ENCODE data around the gene TLE4.

Gene TLE4

DNA sequence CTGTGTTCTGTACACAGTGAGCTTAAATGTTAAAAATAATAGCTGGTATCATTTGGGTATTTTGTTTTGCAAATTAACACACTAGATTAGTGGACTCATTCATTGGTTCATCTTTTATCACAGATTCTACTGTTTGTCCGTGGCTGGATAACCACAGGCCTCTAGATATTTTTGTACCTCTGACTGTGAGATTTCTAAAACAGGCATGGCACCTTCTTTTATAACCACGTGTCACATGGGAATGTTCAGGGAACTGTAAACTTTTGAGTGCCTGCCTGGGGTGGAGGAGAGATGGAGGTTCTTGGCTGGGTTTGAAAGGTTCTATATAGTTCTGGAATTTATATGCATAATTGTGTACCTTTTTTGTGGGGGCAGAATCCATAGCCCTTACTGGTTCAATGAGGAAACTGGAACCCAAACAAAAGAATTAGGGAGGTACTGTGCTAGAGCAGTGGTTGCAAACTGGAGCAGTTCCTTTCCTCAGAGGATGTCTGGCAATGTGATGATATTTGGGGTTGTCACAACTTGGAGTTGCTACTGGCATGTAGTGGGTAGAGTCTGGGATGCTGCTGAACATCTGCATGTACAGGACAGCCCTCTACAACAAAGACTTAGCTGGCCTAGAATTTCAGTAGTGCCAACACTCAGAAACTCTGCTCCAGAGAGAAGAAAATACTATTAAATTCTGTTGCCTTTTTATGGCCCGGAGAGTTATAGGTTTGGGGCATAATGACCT, 16.9 kb downstream of the TLE4 start:
- Histone ChIP-seq H2AFZ (ENCODE audit: low read length) (no peak overlapping the region), H3K9ac (ENCODE audit: low read length) (no peak overlapping the region), H3K4me2 (ENCODE audit: low read depth, low read length) (no peak overlapping the region), H4K20me1 (ENCODE audit: insufficient read depth, low read length) (no peaks in the 10 kb centered on the region), H3F3A (ENCODE audit: insufficient read depth, low read length) (no peaks in the 10 kb centered on the region), H3K36me3 (replicated peaks; ENCODE audit: insufficient read depth, low read length) (no peaks in the 10 kb centered on the region), H3K9me3 (replicated peaks; ENCODE audit: insufficient read depth, low read length) (no peaks in the 10 kb centered on the region), H3K27me3 (replicated peaks; ENCODE audit: insufficient read depth, low read length) (peaks cover 19% of the 10 kb centered on the region), H3K4me3 (ENCODE audit: low read length) (no peak overlapping the region), H3K4me1 (ENCODE audit: low read length) (no peaks in the 10 kb centered on the region; the same call in 1 of the 2 replicates), H3K27ac (ENCODE audit: low read length) (no peak overlapping the region), H3K9me2 (replicated peaks; ENCODE audit: insufficient read depth, low read length) (no peaks in the 10 kb centered on the region), H3K79me2 (ENCODE audit: low read length) (no peaks in the 10 kb centered on the region)
- no peak for DNase-seq
- TF ChIP-seq EZH2 (optimal IDR thresholded peaks at IDR 0.05; ENCODE audit: low read depth, low read length), result no peak
- TF ChIP-seq EZH2phosphoT487 (IDR thresholded peaks at IDR 0.05; ENCODE audit: low read length), result no peak
- no peak for TF ChIP-seq CTCF (IDR thresholded peaks at IDR 0.05; ENCODE audit: low read length)

DNA sequence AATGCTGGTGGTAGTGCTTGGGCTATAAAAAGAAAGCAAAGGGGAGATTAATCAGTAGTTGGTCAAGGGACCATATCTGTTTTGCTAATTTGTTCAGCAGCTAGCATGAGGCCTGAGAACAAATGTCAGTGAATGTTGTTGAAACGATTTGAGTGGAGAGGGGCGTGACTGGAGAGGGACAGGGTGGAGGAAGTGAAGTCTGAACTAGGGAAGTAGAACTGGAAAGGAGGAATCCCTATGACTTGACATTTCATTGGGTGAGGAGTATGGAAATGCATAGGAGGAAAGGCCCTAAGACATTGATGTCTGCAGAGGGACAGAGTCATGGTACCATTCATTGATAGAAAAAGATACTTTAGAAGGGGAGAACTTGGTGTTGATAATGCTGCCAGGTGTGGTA, 19.7 kb downstream of the TLE4 start:
- Histone ChIP-seq H4K20me1 (ENCODE audit: insufficient read depth, low read length) (no peaks in the 10 kb centered on the region), H3K27ac (ENCODE audit: low read length) (no peak overlapping the region), H3K4me1 (ENCODE audit: low read length) (no peaks in the 10 kb centered on the region; the same call in 1 of the 2 replicates), H3K27me3 (replicated peaks; ENCODE audit: insufficient read depth, low read length) (peaks cover 19% of the 10 kb centered on the region), H3K9me3 (replicated peaks; ENCODE audit: insufficient read depth, low read length) (no peaks in the 10 kb centered on the region), H3F3A (ENCODE audit: insufficient read depth, low read length) (no peaks in the 10 kb centered on the region), H2AFZ (ENCODE audit: low read length) (no peak overlapping the region), H3K9me2 (replicated peaks; ENCODE audit: insufficient read depth, low read length) (no peaks in the 10 kb centered on the region), H3K79me2 (ENCODE audit: low read length) (no peaks in the 10 kb centered on the region), H3K36me3 (replicated peaks; ENCODE audit: insufficient read depth, low read length) (no peaks in the 10 kb centered on the region), H3K4me3 (ENCODE audit: low read length) (no peak overlapping the region), H3K4me2 (ENCODE audit: low read depth, low read length) (no peak overlapping the region), H3K9ac (ENCODE audit: low read length) (no peak overlapping the region)
- TF ChIP-seq EZH2phosphoT487 (IDR thresholded peaks at IDR 0.05; ENCODE audit: low read length), result no peak
- no peak for TF ChIP-seq EZH2 (optimal IDR thresholded peaks at IDR 0.05; ENCODE audit: low read depth, low read length)
- TF ChIP-seq CTCF (IDR thresholded peaks at IDR 0.05; ENCODE audit: low read length), result no peak
- DNase-seq, result no peak

DNA sequence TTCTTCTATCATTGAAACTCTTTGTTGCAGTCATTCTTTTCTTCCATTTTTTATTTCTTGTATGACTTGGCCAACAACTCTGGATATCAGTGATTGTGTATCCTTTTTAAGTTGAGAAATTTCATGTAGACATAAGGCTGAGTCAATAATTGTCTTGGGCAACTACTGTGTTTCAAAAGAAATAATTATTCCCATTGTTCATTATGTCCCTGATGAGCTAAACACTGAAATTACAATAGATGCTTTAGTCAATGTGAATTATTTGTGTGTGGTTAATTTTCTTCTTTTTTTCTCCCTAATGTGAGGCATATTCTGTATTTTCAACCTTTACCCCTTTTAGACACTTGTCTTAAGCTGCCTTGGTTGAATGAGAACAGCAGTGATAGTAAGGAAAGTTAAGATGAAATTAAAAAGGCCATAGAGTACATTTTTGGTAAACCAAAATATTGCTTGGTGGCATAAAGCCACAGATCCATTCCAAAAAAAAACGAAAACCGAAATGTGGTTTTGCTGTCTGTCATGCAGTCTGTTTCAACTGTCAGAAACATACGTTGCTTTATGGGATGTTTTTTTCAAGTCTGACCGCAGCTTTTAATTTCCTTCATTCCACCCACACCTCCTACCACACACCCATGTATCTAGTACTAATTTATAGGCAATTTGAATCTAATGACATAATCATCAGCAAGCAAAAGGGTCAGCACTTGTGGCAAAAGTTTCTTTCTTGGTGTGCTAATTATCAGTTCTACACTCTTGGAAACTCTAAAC, 21.1 kb downstream of the TLE4 start:
- Histone ChIP-seq H3K9me3 (replicated peaks; ENCODE audit: insufficient read depth, low read length) (no peaks in the 10 kb centered on the region), H3F3A (ENCODE audit: insufficient read depth, low read length) (no peaks in the 10 kb centered on the region), H3K4me2 (ENCODE audit: low read depth, low read length) (no peak overlapping the region), H3K36me3 (replicated peaks; ENCODE audit: insufficient read depth, low read length) (no peaks in the 10 kb centered on the region), H4K20me1 (ENCODE audit: insufficient read depth, low read length) (no peaks in the 10 kb centered on the region), H3K9ac (ENCODE audit: low read length) (no peak overlapping the region), H2AFZ (ENCODE audit: low read length) (no peak overlapping the region), H3K9me2 (replicated peaks; ENCODE audit: insufficient read depth, low read length) (no peaks in the 10 kb centered on the region), H3K4me3 (ENCODE audit: low read length) (no peak overlapping the region), H3K4me1 (ENCODE audit: low read length) (no peaks in the 10 kb centered on the region; the same call in 1 of the 2 replicates), H3K27ac (ENCODE audit: low read length) (no peak overlapping the region), H3K79me2 (ENCODE audit: low read length) (no peaks in the 10 kb centered on the region), H3K27me3 (replicated peaks; ENCODE audit: insufficient read depth, low read length) (peaks cover 19% of the 10 kb centered on the region)
- DNase-seq, result peak; percentile 47
- TF ChIP-seq EZH2 (optimal IDR thresholded peaks at IDR 0.05; ENCODE audit: low read depth, low read length), result no peak
- no peak for TF ChIP-seq EZH2phosphoT487 (IDR thresholded peaks at IDR 0.05; ENCODE audit: low read length)
